PC-3 (cell line): ENCODE measurements around the gene SOX18.

Experiments used
- EZH2 ChIP-seq: fragments of 300-600 bp; sonication (generic); IDR thresholded peaks from one replicate; pipeline ENCODE4 v1.6.1; 2017; ENCODE audit warnings: antibody characterized with exemption, mild to moderate bottlenecking, low read length; ENCODE audit not compliant: unreplicated experiment
- EZH2phosphoT487 ChIP-seq: fragments of 300-600 bp; sonication (generic); IDR thresholded peaks from 2 replicates; pipeline ENCODE4 v1.6.1; 2018; ENCODE audit warnings: mild to moderate bottlenecking, antibody characterized with exemption, low read length, borderline replicate concordance
- TF ChIP-seq, protein P1 (sequence below): fragments of 300-600 bp; sonication (generic); conservative IDR thresholded peaks from 2 replicates; pipeline ENCODE4 v1.5.1; 2017; ENCODE audit warnings: antibody characterized with exemption, low read depth, mild to moderate bottlenecking, low read length

- TF ChIP-seq, protein P1, sequence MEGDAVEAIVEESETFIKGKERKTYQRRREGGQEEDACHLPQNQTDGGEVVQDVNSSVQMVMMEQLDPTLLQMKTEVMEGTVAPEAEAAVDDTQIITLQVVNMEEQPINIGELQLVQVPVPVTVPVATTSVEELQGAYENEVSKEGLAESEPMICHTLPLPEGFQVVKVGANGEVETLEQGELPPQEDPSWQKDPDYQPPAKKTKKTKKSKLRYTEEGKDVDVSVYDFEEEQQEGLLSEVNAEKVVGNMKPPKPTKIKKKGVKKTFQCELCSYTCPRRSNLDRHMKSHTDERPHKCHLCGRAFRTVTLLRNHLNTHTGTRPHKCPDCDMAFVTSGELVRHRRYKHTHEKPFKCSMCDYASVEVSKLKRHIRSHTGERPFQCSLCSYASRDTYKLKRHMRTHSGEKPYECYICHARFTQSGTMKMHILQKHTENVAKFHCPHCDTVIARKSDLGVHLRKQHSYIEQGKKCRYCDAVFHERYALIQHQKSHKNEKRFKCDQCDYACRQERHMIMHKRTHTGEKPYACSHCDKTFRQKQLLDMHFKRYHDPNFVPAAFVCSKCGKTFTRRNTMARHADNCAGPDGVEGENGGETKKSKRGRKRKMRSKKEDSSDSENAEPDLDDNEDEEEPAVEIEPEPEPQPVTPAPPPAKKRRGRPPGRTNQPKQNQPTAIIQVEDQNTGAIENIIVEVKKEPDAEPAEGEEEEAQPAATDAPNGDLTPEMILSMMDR, result no peak
- TF ChIP-seq EZH2, result no peak
- TF ChIP-seq EZH2phosphoT487, result no peak
These were observed 2.9 kb upstream of the SOX18 start for GRCh38 chr20:64052326-64052722.
